ENCODE results near the gene ATP2C2. TPM values are rescaled to one million over a fixed set of nuclear protein-coding genes. Genes with fewer than 3 reads are reported as not detected.

The ATP2C2 gene
- total RNA-seq, 1 experiment from 2014 or later, result 20.3 TPM

- ChIA-PET RAD21 (ENCODE audit: low non-redundant PET in 1 of 2, low total read pairs in 2 of 2, uncharacterized antibody in 2 of 2, unreplicated experiment in 2 of 2) (no interaction called here), POLR2A (no interaction called here), CTCF (no interaction called here)
- H3K9ac ChIP-seq (ENCODE audit: low read length), result no peak overlapping the region
- H3K4me3 ChIP-seq (replicated peaks in 1 of 2; ENCODE audit: low read depth in 1 of 2, low read length in 2 of 2), result no peak overlapping the region
- no peak overlapping the region for H3K4me2 ChIP-seq (ENCODE audit: low read length)
- no peaks in the 10 kb centered on the region for H3K27me3 ChIP-seq (ENCODE audit: insufficient read depth, low read length)
- TF ChIP-seq CEBPB (IDR thresholded peaks at IDR 0.05; ENCODE audit: low read depth) (no peak), POLR2A (IDR thresholded peaks at IDR 0.05; ENCODE audit: borderline replicate concordance, extremely low read depth, insufficient read depth, insufficient read length) (no peak), ATF3 (IDR thresholded peaks at IDR 0.05) (no peak), ZFX (IDR thresholded peaks at IDR 0.05) (no peak), SRF (IDR thresholded peaks at IDR 0.05; ENCODE audit: low read depth) (no peak), SP1 (IDR thresholded peaks at IDR 0.05; ENCODE audit: low read depth) (no peak), SIN3A (IDR thresholded peaks at IDR 0.05; ENCODE audit: low read depth) (no peak), ZBTB33 (IDR thresholded peaks at IDR 0.05; ENCODE audit: extremely low read depth, insufficient replicate concordance, low read length) (no peak), REST (IDR thresholded peaks at IDR 0.05; ENCODE audit: low read depth) (no peak), CTCF (IDR thresholded peaks at IDR 0.05 in 2 of 3, conservative IDR thresholded peaks at IDR 0.05 in 1 of 3; ENCODE audit: borderline replicate concordance in 1 of 3, insufficient read depth in 1 of 3, low read depth in 2 of 3, low read length in 2 of 3) (no peak), EZH2phosphoT487 (IDR thresholded peaks at IDR 0.05; ENCODE audit: borderline replicate concordance) (no peak), RAD21 (IDR thresholded peaks at IDR 0.05; ENCODE audit: low read depth) (no peak), EGR1 (IDR thresholded peaks at IDR 0.05; ENCODE audit: low read depth) (no peak), EZH2 (IDR thresholded peaks at IDR 0.05) (no peak), CBX3 (IDR thresholded peaks at IDR 0.05; ENCODE audit: low read depth) (no peak), MAX (IDR thresholded peaks at IDR 0.05) (no peak), JUND (IDR thresholded peaks at IDR 0.05) (no peak), YY1 (IDR thresholded peaks at IDR 0.05; ENCODE audit: extremely low read depth, insufficient replicate concordance, low read depth, low read length) (no peak), TCF7L2 (IDR thresholded peaks at IDR 0.05; ENCODE audit: borderline replicate concordance, extremely low read depth, insufficient read depth, insufficient read length) (no peak), POLR2AphosphoS5 (IDR thresholded peaks at IDR 0.05; ENCODE audit: low read depth, low read length) (no peak)
- H3K36me3 ChIP-seq (ENCODE audit: control insufficient read depth in 1 of 2, insufficient read depth in 2 of 2, low read length in 2 of 2), result no peaks in the 10 kb centered on the region; a peak in 1 of 4 replicates
- ATAC-seq (no peak), DNase-seq (ENCODE audit: low read depth, low spot score) (no peak)
- intact Hi-C loops (cut with micrococcal nuclease), result no loop called here
- H2AFZ ChIP-seq (ENCODE audit: low read depth, low read length, poor library complexity, severe bottlenecking), result no peak overlapping the region
- BruUV-seq (replicated peaks), result no TSS peak
- H3K79me2 ChIP-seq (ENCODE audit: insufficient read depth, low read length), result no peaks in the 10 kb centered on the region
- H3K9me3 ChIP-seq (ENCODE audit: control insufficient read depth in 1 of 2, insufficient read depth in 1 of 2, low read depth in 1 of 2, low read length in 2 of 2), result no peaks in the 10 kb centered on the region
- no peaks in the 10 kb centered on the region for H4K20me1 ChIP-seq (ENCODE audit: insufficient read depth)
- no peaks in the 10 kb centered on the region for H3K9me2 ChIP-seq (ENCODE audit: insufficient read depth)
- no peaks in the 10 kb centered on the region for H3K4me1 ChIP-seq (ENCODE audit: control insufficient read depth in 1 of 2, insufficient read depth in 2 of 2, low read length in 2 of 2)
- H3K27ac ChIP-seq (ENCODE audit: low read depth, low read length), result no peak overlapping the region
Observed at GRCh38 chr16:84448444-84448843, 80.1 kb downstream of the ATP2C2 start.

All from HCT116 (cell line).